ENCODE results near the gene DUT. TPM values are rescaled to one million over a fixed set of nuclear protein-coding genes. Genes with fewer than 3 reads are reported as not detected.
"Not testable (repeated sequence)": the region's sequence is repeated elsewhere in the genome, so short reads cannot be mapped to it uniquely, and the experiment has no call there.

DUT gene
- total RNA-seq, 2 experiments from 2014 or later, result 527 TPM

DNA sequence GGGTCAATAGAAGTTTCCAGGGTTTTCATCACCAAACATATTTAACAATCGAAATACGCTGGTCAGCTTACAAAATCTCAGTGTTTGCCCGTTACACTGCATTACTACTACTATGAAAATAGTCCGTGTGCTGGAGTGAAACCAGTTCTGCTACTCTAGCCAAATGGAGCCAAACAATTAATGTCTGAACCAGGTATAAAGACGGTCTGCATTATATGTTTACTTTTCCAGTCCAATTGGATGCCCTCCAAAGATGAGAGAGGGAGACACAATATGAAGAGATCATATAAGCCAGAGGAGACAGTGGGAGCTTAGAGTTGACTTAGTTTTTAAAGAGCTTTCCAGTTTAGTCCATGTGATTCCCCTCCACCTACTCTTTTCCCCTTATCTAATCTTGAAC lies 6.3 kb upstream of the DUT start:
- Mint-ChIP-seq H3K4me1 (ENCODE audit: low read depth) (peaks cover 6% of the 10 kb centered on the region), H3K27ac (no peak overlapping the region), H3K27me3 (no peaks in the 10 kb centered on the region), H3K9me3 (no peaks in the 10 kb centered on the region), H3K4me3 (no peak overlapping the region), H3K36me3 (ENCODE audit: low read depth) (peaks cover 13% of the 10 kb centered on the region)
- DNase-seq, result no peak
- TF ChIP-seq, protein P1, sequence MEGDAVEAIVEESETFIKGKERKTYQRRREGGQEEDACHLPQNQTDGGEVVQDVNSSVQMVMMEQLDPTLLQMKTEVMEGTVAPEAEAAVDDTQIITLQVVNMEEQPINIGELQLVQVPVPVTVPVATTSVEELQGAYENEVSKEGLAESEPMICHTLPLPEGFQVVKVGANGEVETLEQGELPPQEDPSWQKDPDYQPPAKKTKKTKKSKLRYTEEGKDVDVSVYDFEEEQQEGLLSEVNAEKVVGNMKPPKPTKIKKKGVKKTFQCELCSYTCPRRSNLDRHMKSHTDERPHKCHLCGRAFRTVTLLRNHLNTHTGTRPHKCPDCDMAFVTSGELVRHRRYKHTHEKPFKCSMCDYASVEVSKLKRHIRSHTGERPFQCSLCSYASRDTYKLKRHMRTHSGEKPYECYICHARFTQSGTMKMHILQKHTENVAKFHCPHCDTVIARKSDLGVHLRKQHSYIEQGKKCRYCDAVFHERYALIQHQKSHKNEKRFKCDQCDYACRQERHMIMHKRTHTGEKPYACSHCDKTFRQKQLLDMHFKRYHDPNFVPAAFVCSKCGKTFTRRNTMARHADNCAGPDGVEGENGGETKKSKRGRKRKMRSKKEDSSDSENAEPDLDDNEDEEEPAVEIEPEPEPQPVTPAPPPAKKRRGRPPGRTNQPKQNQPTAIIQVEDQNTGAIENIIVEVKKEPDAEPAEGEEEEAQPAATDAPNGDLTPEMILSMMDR (IDR thresholded peaks at IDR 0.05), result no peak
- no peak for ATAC-seq
- intact Hi-C loops (cut with micrococcal nuclease), result no loop called here
- CTCF ChIA-PET, result no interaction called here
- POLR2A ChIA-PET, result no interaction called here

DNA sequence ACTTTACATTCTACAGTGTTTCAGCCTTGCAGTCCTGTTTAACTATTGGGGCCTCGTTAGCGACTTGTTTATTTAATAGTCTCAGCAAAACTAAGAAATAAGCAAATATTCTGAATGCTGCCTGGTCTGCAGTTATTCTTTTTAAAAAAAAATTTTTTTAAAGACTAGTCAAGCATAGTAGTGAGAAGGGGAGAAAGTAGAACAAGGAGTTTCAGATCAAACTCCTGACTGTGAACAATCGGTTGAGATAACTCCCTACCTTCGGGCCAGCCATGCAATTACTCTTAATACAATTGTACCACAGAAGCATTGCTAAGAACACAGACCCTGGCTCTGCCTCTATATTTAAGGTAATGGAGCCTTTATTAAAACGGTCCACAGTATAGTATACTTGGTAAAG lies 5.8 kb upstream of the DUT start:
- CTCF ChIA-PET, result no interaction called here
- no peak for ATAC-seq
- peaks cover 18% of the 10 kb centered on the region for H3K36me3 Mint-ChIP-seq (ENCODE audit: low read depth)
- no peaks in the 10 kb centered on the region for H3K27me3 Mint-ChIP-seq
- TF ChIP-seq, protein P1 (IDR thresholded peaks at IDR 0.05), result no peak
- no peaks in the 10 kb centered on the region for H3K9me3 Mint-ChIP-seq
- peaks cover 11% of the 10 kb centered on the region for H3K4me1 Mint-ChIP-seq (ENCODE audit: low read depth)
- no peak for DNase-seq
- no peak overlapping the region for H3K4me3 Mint-ChIP-seq
- H3K27ac Mint-ChIP-seq, result no peak overlapping the region
- intact Hi-C loops (cut with micrococcal nuclease), result no loop called here
- POLR2A ChIA-PET, result no interaction called here

DNA sequence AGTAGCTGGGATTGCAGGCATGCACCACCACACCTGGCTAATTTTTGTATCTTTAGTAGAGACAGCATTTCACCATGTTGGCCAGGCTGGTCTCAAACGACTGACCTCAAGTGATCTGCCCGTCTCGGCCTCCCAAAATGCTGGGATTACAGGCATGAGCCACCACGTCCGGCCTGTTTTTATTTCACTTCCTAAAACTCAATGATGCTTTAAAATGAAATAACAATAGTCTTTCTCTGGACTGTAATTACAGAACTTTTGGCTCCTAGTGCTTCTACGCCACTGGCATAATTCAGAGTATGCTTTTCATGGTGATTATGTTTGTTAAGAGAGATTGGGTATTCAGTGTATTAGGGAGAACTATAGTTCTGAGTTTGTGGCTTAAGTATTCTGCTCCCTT lies 5.0 kb upstream of the DUT start:
- CTCF ChIA-PET, result interaction anchor here (0.8 kb wide), 1 partner anchor 26 kb away, joined by 3 read pairs; no protein-coding TSS in a partner anchor
- POLR2A ChIA-PET; H3K4me3 Mint-ChIP-seq; H3K27ac Mint-ChIP-seq; DNase-seq; ATAC-seq; H3K27me3 Mint-ChIP-seq; H3K9me3 Mint-ChIP-seq; intact Hi-C loops (cut with micrococcal nuclease): not testable (repeated sequence)
- Mint-ChIP-seq H3K4me1 (ENCODE audit: low read depth) (peaks cover 11% of the 10 kb centered on the region), H3K36me3 (ENCODE audit: low read depth) (peaks cover 18% of the 10 kb centered on the region)

- Mint-ChIP-seq H3K9me3 (no peaks in the 10 kb centered on the region), H3K36me3 (ENCODE audit: low read depth) (peaks cover 46% of the 10 kb centered on the region), H3K4me3 (peak overlapping the region; percentile 98), H3K27ac (peak overlapping the region; percentile 96), H3K4me1 (ENCODE audit: low read depth) (peaks cover 26% of the 10 kb centered on the region), H3K27me3 (no peaks in the 10 kb centered on the region)
- CTCF ChIA-PET, result no interaction called here
- intact Hi-C loops (cut with micrococcal nuclease), result no loop called here
- TF ChIP-seq, protein P1 (IDR thresholded peaks at IDR 0.05), result no peak
- POLR2A ChIA-PET, result no interaction called here
- no peak for DNase-seq
- no peak for ATAC-seq
These were observed 984 bp upstream of the DUT start for GRCh38 chr15:48330105-48330785.

- intact Hi-C loops (cut with micrococcal nuclease), result no loop called here
- Mint-ChIP-seq H3K4me1 (ENCODE audit: low read depth) (peaks cover 40% of the 10 kb centered on the region), H3K27ac (peak overlapping the region; percentile 96), H3K27me3 (no peaks in the 10 kb centered on the region), H3K4me3 (peak overlapping the region; percentile 98), H3K36me3 (ENCODE audit: low read depth) (peaks cover 57% of the 10 kb centered on the region), H3K9me3 (no peaks in the 10 kb centered on the region)
- CTCF ChIA-PET, result interaction anchor here (0.9 to 1.3 kb wide), 2 partner anchors 9 to 20 kb away, joined by 3 to 4 read pairs; no protein-coding TSS in a partner anchor
- POLR2A ChIA-PET, result interaction anchor here (0.6 to 2.6 kb wide), 11 partner anchors 9 to 705 kb away, joined by 3 to 27 read pairs (median 3); partner anchors contain the start of genes CEP152, EID1 and MYEF2
- DNase-seq, result peak; percentile 77
- TF ChIP-seq, protein P1 (IDR thresholded peaks at IDR 0.05), result no peak
- ATAC-seq, result peak; percentile 70
These were observed 790 bp downstream of the DUT start for GRCh38 chr15:48331796-48332641.

Measured in activated CD8-positive, alpha-beta T cell treated with anti-CD3 and anti-CD28 coated beads for 36 hours (primary cell).